Ishikawa (cell line): ENCODE measurements around the gene ATP2C2.
A peak's percentile ranks its signal among the peaks of the same experiment; 100 is the strongest.

Source experiments
- CEBPB ChIP-seq: IDR thresholded peaks from 2 replicates; pipeline ENCODE4 v1.6.1; 2012
- CREB1 ChIP-seq: IDR thresholded peaks from 2 replicates; pipeline ENCODE4 v1.6.1; 2012; ENCODE audit warnings: low read depth
- EGR1 ChIP-seq: IDR thresholded peaks from 2 replicates; pipeline ENCODE4 v1.6.1; 2012
- EP300 ChIP-seq: IDR thresholded peaks from 2 replicates; pipeline ENCODE4 v1.6.1; 2012; ENCODE audit warnings: borderline replicate concordance
- FOXM1 ChIP-seq: IDR thresholded peaks from 2 replicates; pipeline ENCODE4 v1.6.1; 2012; ENCODE audit warnings: low read depth, borderline replicate concordance
- MAX ChIP-seq: IDR thresholded peaks from 2 replicates; pipeline ENCODE4 v1.6.1; 2012
- NFIC ChIP-seq: IDR thresholded peaks from 2 replicates; pipeline ENCODE4 v1.6.1; 2012
- RAD21 ChIP-seq: IDR thresholded peaks from 2 replicates; pipeline ENCODE4 v1.6.1; 2012; ENCODE audit warnings: low read depth
- REST ChIP-seq: IDR thresholded peaks from 2 replicates; pipeline ENCODE4 v1.6.1; 2012; ENCODE audit warnings: low read depth, mild to moderate bottlenecking
- TAF1 ChIP-seq: IDR thresholded peaks from 2 replicates; pipeline ENCODE4 v1.6.1; 2012; ENCODE audit warnings: low read depth, mild to moderate bottlenecking
- TCF12 ChIP-seq: IDR thresholded peaks from 2 replicates; pipeline ENCODE4 v1.6.1; 2012; ENCODE audit warnings: low read depth
- TEAD4 ChIP-seq: IDR thresholded peaks from 2 replicates; pipeline ENCODE4 v1.6.1; 2012
- USF1 ChIP-seq: IDR thresholded peaks from 2 replicates; pipeline ENCODE4 v1.6.1; 2012
- YY1 ChIP-seq: IDR thresholded peaks from 2 replicates; pipeline ENCODE4 v1.6.1; 2012; ENCODE audit warnings: low read depth
- ZBTB7A ChIP-seq: IDR thresholded peaks from 2 replicates; pipeline ENCODE4 v1.6.1; 2012; ENCODE audit warnings: low read depth

ATP2C2 gene

GRCh38 chr16:84330685-84331050 is 37.7 kb upstream of the ATP2C2 start:
- no peak for TF ChIP-seq EGR1
- TF ChIP-seq TEAD4, result no peak

GRCh38 chr16:84331998-84332780 is 36.1 kb upstream of the ATP2C2 start:
- TF ChIP-seq MAX (no peak), NFIC (no peak), CEBPB (no peak), TAF1 (no peak), REST (no peak), ZBTB7A (no peak), EP300 (no peak), EGR1 (no peak), TCF12 (no peak), USF1 (no peak), RAD21 (no peak), YY1 (no peak), CREB1 (no peak)

GRCh38 chr16:84332975-84333684 is 35.2 kb upstream of the ATP2C2 start:
- TF ChIP-seq CEBPB (no peak), USF1 (peak; percentile 66)

- no peak for TF ChIP-seq FOXM1
- TF ChIP-seq EGR1, result no peak
- TF ChIP-seq ZBTB7A, result no peak
- TF ChIP-seq CEBPB, result no peak
- TF ChIP-seq USF1, result no peak
- TF ChIP-seq RAD21, result no peak
- TF ChIP-seq CREB1, result no peak
- TF ChIP-seq TCF12, result no peak
- no peak for TF ChIP-seq TAF1
- no peak for TF ChIP-seq EP300
- TF ChIP-seq REST, result no peak
- TF ChIP-seq MAX, result no peak
- TF ChIP-seq TEAD4, result no peak
- no peak for TF ChIP-seq YY1
- TF ChIP-seq NFIC, result no peak
These were observed 34.3 kb upstream of the ATP2C2 start for GRCh38 chr16:84334058-84334457.

- TF ChIP-seq EGR1 (no peak), CEBPB (no peak)
These were observed 33.9 kb upstream of the ATP2C2 start for GRCh38 chr16:84334482-84334881.

GRCh38 chr16:84339311-84339710 is 29.0 kb upstream of the ATP2C2 start:
- no peak for TF ChIP-seq USF1
- no peak for TF ChIP-seq NFIC
- TF ChIP-seq FOXM1, result no peak
- TF ChIP-seq CREB1, result no peak
- TF ChIP-seq REST, result no peak
- TF ChIP-seq EGR1, result no peak
- no peak for TF ChIP-seq YY1
- TF ChIP-seq RAD21, result no peak
- TF ChIP-seq TCF12, result no peak
- no peak for TF ChIP-seq TEAD4
- TF ChIP-seq TAF1, result no peak
